Ovary (tissue), 9 donors: ENCODE data around the gene PRICKLE1. TPM values are rescaled to one million over a fixed set of nuclear protein-coding genes. Genes with fewer than 3 reads are reported as not detected.

Source experiments
- DNase-seq, 5 donors: peaks; one replicate each; pipeline ENCODE4 v3.0.0-alpha.2; 2019 to 2020
- H3K27ac ChIP-seq, 2 donors: fragments of 200-600 bp; one replicate each; pipeline versions ENCODE4 v1.5.1 to v1.8.0; 2019 to 2022
- H3K27me3 ChIP-seq: fragments of 200-600 bp; one replicate; pipeline ENCODE4 v1.8.0; 2022
- H3K36me3 ChIP-seq: fragments of 200-600 bp; sonication (generic); one replicate; pipeline ENCODE4 v1.5.1; 2019
- H3K4me1 ChIP-seq: one replicate; pipeline ENCODE4 v1.8.1; 2013; ENCODE audit warnings: mild to moderate bottlenecking, moderate library complexity; ENCODE audit not compliant: insufficient read depth
- H3K4me3 ChIP-seq: fragments of 200-600 bp; sonication (generic); one replicate; pipeline ENCODE4 v1.5.1; 2017
- H3K9me3 ChIP-seq, 2 donors: fragments of 200-600 bp in 1 of 2; sonication (generic) in 1 of 2; one replicate each; pipeline versions ENCODE4 v1.5.1 to v1.8.1; 2013 to 2019; ENCODE audit warnings: mild to moderate bottlenecking in 1 of 2, moderate library complexity in 1 of 2
- EP300 ChIP-seq: sonication (generic); formaldehyde crosslinking; IDR thresholded peaks from one replicate; pipeline ENCODE4 v1.6.1; 2017; ENCODE audit warnings: antibody characterized with exemption
- POLR2A ChIP-seq: fragments of 450-650 bp; IDR thresholded peaks from one replicate; pipeline ENCODE4 v1.6.1; 2017; ENCODE audit warnings: antibody characterized with exemption, mild to moderate bottlenecking, moderate library complexity
- WGBS, 3 donors: extraction: QIAGEN DNeasy Blood & Tissue Kit in 1 of 3; methylation state at CpG; one replicate each; pipeline versions ENCODE4 v1.1.5 to v1.1.7; 2013 to 2017; 5-methylcytosine and 5-hydroxymethylcytosine counted together
- intact Hi-C, 4 donors: fragments of 100-400 bp; cut with DNase I; formaldehyde crosslinking; loops; one replicate each; pipeline versions ENCODE4 v1.11.0 to v1.15.1; 2022 to 2023
- polyA plus RNA-seq, 2 donors: library from polyadenylated mRNA; stranded (reverse); fragments of 200-250 nt in 1 of 2; fragments of 350-450 nt in 1 of 2; fragmentation: Illumina TruSeq in 1 of 2; extraction: RNeasy Lipid Tissue Mini Kit (QIAGEN cat#74804) in 1 of 2; gene quantifications; one replicate each; pipeline ENCODE4 v1.2.3, GENCODE V29; 2013 to 2014
- total RNA-seq, 7 donors: library from RNA; depleted of rRNA in 2 of 7; stranded (reverse); fragments of >200 nt in 2 of 7; fragmentation: NEBNext Ultra II Directional in 3 of 7; extraction: Animal tissue kit (Norgen Biotek cat#: 25700) in 3 of 7; gene quantifications; one replicate each; pipeline versions ENCODE4 v1.1.0 to v1.2.4, GENCODE V29; 2016 to 2023
- TF ChIP-seq, protein P1 (sequence below), 3 donors: fragments of 450-650 bp in 2 of 3; fragments of 200-600 bp in 1 of 3; IDR thresholded peaks; one replicate each; pipeline versions ENCODE4 v1.5.1 to v1.8.0; 2016 to 2022; ENCODE audit warnings: antibody characterized with exemption in 3 of 3, mild to moderate bottlenecking in 1 of 3
- donor health status: DM: no; HTN: no; CAD: no; lungs with moderate emphysema.
- donor health status: DM: no; HTN: no; CAD: no.
- donor health status: Bipolar disorder and iron deficiency.
- donor health status: DM: yes; HTN: yes; CAD: no.
- donor health status: DM: no; HTN: no; CAD: no.
- donor health status: DM: yes; HTN: yes; CAD: no.

PRICKLE1 gene
- total and polyA plus RNA-seq, 9 donors: 12.5 to 35.2 (median 22.5) TPM

DNA sequence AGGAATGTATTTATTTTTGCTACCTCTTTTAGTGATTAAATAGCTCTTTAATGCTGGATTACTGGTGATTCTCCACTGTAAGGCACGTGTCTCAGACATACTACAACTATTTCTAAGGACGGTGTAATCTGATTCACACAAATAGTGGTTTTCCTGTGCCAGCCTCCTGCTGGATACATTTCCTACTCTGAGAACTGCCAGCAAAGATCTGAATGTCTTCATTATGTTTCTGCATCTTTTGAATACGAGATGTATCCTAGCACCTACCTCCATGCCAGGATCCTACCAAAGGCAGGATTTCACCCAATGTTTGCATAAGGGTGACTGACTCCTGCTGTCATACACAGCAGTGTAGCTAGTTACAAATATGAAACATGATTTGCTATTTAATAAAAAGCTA, 120.6 kb downstream of the PRICKLE1 start:
- no peaks in the 10 kb centered on the region for H3K36me3 ChIP-seq
- 41 to 49% (median 43%) methylated on average over 3 of the region's 3 CpGs for WGBS, 3 donors
- H3K27ac ChIP-seq: no peak overlapping the region

GRCh38 chr12:42468341-42468821, 121.2 kb downstream of the PRICKLE1 start:
- H3K36me3 ChIP-seq: no peaks in the 10 kb centered on the region
- WGBS, 3 donors: 22 to 25% (median 24%) methylated on average over 9 of the region's 9 CpGs
- peak in 3 of 5 donors; percentile 20 to 22 (median 22) for DNase-seq
- intact Hi-C loops: no loop called here
- H3K4me1 ChIP-seq: peaks cover 1% of the 10 kb centered on the region
- H3K27me3 ChIP-seq: no peaks in the 10 kb centered on the region
- TF ChIP-seq EP300: no peak
- TF ChIP-seq, protein P1, sequence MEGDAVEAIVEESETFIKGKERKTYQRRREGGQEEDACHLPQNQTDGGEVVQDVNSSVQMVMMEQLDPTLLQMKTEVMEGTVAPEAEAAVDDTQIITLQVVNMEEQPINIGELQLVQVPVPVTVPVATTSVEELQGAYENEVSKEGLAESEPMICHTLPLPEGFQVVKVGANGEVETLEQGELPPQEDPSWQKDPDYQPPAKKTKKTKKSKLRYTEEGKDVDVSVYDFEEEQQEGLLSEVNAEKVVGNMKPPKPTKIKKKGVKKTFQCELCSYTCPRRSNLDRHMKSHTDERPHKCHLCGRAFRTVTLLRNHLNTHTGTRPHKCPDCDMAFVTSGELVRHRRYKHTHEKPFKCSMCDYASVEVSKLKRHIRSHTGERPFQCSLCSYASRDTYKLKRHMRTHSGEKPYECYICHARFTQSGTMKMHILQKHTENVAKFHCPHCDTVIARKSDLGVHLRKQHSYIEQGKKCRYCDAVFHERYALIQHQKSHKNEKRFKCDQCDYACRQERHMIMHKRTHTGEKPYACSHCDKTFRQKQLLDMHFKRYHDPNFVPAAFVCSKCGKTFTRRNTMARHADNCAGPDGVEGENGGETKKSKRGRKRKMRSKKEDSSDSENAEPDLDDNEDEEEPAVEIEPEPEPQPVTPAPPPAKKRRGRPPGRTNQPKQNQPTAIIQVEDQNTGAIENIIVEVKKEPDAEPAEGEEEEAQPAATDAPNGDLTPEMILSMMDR (IDR thresholded peaks at IDR 0.05): no peak
- no peak for TF ChIP-seq POLR2A
- no peaks in the 10 kb centered on the region for H3K9me3 ChIP-seq
- no peak overlapping the region for H3K27ac ChIP-seq
- no peak overlapping the region for H3K4me3 ChIP-seq

More for the DNA sequence above, 120.6 kb downstream of the PRICKLE1 start:
- Histone ChIP-seq H3K4me3 (no peak overlapping the region), H3K9me3 (no peaks in the 10 kb centered on the region), H3K27me3 (no peaks in the 10 kb centered on the region), H3K4me1 (peaks cover 1% of the 10 kb centered on the region)
- TF ChIP-seq EP300: no peak
- TF ChIP-seq, protein P1 (IDR thresholded peaks at IDR 0.05): no peak
- no peak for TF ChIP-seq POLR2A
- intact Hi-C loops: no loop called here
- DNase-seq: no peak

DNA sequence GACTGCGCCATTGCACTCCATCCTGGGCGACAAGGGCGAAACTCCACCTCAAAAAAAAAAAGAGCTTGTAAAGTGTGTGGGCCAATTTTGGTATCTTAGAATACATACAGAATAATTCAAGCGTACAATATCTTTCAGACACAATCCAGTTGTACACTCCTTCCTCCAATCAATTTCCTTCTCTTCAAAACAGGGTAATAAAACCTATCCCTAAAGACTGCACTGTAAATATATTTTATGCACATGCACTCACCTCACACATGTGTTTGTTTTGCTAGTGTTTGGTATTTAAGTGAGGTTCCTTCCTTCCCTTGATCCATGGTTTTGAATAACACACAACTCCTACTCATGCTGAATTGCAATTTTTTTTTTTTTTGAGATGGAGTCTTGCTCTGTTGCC, 125.9 kb downstream of the PRICKLE1 start:
- H3K27ac ChIP-seq: no peak overlapping the region
- intact Hi-C loops: no loop called here
- H3K4me3 ChIP-seq: no peak overlapping the region
- no peaks in the 10 kb centered on the region for H3K36me3 ChIP-seq
- 96 to 99% (median 98%) methylated on average over 4 of the region's 4 CpGs for WGBS, 3 donors
- DNase-seq: no peak
- H3K4me1 ChIP-seq: peaks cover 1% of the 10 kb centered on the region
- H3K27me3 ChIP-seq: no peaks in the 10 kb centered on the region
- H3K9me3 ChIP-seq: no peaks in the 10 kb centered on the region
- TF ChIP-seq, protein P1 (IDR thresholded peaks at IDR 0.05): no peak
- TF ChIP-seq POLR2A: no peak
- no peak for TF ChIP-seq EP300

- no peaks in the 10 kb centered on the region for H3K4me1 ChIP-seq
- H3K27me3 ChIP-seq: no peaks in the 10 kb centered on the region
- WGBS, 3 donors: 72 to 84% (median 75%) methylated on average over 3 of the region's 3 CpGs
- no peaks in the 10 kb centered on the region for H3K9me3 ChIP-seq
- TF ChIP-seq, protein P1 (IDR thresholded peaks at IDR 0.05): no peak
- no peak for TF ChIP-seq EP300
- TF ChIP-seq POLR2A: no peak
- DNase-seq: no peak
- no peak overlapping the region for H3K4me3 ChIP-seq
- H3K27ac ChIP-seq: no peak overlapping the region
- no peaks in the 10 kb centered on the region for H3K36me3 ChIP-seq
- intact Hi-C loops: no loop called here
Observed at GRCh38 chr12:42462486-42462885, 127.1 kb downstream of the PRICKLE1 start.
